ENCODE data around the gene KIF26A. TPM values are rescaled to one million over a fixed set of nuclear protein-coding genes. Genes with fewer than 3 reads are reported as not detected.

The KIF26A gene
- total RNA-seq, 1 donor from 2014 or later: 32.6 TPM

DNA sequence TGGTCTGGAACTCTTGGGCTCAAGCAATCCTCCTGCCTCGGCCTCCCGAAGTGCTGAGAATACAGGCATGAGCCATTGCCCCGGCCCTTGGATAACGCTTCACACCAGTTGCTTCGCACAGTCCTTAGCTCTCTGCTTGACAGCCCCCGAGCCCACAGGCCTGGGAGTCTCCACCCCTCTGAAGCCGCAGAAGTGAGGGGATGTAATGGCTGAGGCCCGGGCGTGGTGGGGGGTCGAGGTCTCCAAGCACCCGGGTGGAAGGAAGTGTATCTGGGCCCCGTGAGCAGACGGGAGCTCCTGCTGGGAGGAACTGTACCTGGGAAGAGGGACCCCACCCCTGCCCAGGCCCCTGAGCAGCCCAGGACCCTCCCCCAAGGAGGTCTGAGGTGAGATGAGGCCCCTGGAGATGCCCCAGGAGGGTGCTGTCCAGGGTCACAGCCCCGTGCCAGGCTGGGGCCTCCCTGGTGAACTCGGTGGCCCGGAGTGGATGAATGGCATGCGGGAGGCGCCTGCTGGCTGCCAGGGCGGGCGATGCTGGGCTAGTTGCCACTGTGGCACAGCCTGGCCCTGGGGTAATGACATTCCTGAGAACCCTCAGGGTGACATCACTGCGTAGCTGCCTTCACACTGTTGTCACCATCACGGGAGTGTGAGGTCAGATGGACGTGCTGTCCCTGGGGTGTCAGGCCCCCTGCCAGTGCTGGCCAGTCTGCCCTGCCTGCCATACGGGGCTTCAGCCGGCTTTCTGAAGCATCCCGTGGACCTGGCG, 48.9 kb downstream of the KIF26A start:
- no peaks in the 10 kb centered on the region for H3K9me3 ChIP-seq
- no peaks in the 10 kb centered on the region for H3K36me3 ChIP-seq
- no peaks in the 10 kb centered on the region for H3K4me1 ChIP-seq
- no peaks in the 10 kb centered on the region for H3K27me3 ChIP-seq
- H3K4me3 ChIP-seq: no peak overlapping the region
- H3K27ac ChIP-seq: no peak overlapping the region
- intact Hi-C loops (cut with DNase I): no loop called here
- TF ChIP-seq CTCF (IDR thresholded peaks at IDR 0.05): no peak
- DNase-seq (ENCODE audit: low spot score in 2 of 2): no peak

DNA sequence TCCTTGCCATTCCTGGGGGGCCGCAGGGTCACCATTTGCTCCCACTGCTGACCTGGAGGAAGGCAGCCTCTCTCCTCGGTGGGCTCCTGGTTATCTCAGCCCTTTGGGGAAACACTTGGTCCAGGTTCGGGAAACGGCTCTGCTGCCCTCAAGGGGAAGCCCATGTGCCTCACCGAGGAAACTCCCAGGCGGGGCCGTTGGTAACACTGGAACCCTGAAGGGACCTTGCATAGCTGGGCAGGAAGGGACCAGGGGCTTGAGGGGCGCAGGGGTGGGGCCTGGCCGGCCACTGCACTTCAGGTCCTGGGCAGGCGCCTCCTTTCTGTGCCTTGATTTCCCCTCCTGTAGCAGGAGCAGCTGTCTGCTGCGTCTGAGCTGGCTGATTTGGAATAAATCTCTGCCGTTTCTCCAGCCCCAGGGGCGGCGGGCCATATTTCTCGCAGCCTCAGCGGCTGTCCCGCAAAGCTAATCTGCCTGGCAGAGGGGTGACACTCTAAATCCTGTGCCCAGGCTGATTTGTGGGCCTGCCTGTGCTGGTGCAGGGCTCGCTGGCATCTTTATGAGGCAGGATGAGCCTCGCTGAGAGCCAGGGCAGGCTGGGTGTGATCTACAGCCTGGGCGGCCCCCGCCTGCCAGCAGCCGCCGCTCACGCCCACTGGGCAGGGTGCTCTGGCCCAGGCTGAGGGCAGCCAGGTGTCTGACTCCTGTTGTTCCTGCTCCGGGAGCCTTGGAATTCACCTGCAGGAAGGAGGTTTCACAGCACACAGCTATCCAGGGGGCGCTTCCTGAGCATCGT, 49.7 kb downstream of the KIF26A start:
- H3K4me1 ChIP-seq: no peaks in the 10 kb centered on the region
- no peak for TF ChIP-seq CTCF (IDR thresholded peaks at IDR 0.05)
- intact Hi-C loops (cut with DNase I): no loop called here
- H3K36me3 ChIP-seq: no peaks in the 10 kb centered on the region
- no peaks in the 10 kb centered on the region for H3K9me3 ChIP-seq
- DNase-seq (ENCODE audit: low spot score in 2 of 2): no peak
- H3K4me3 ChIP-seq: no peak overlapping the region
- H3K27me3 ChIP-seq: no peaks in the 10 kb centered on the region
- no peak overlapping the region for H3K27ac ChIP-seq

DNA sequence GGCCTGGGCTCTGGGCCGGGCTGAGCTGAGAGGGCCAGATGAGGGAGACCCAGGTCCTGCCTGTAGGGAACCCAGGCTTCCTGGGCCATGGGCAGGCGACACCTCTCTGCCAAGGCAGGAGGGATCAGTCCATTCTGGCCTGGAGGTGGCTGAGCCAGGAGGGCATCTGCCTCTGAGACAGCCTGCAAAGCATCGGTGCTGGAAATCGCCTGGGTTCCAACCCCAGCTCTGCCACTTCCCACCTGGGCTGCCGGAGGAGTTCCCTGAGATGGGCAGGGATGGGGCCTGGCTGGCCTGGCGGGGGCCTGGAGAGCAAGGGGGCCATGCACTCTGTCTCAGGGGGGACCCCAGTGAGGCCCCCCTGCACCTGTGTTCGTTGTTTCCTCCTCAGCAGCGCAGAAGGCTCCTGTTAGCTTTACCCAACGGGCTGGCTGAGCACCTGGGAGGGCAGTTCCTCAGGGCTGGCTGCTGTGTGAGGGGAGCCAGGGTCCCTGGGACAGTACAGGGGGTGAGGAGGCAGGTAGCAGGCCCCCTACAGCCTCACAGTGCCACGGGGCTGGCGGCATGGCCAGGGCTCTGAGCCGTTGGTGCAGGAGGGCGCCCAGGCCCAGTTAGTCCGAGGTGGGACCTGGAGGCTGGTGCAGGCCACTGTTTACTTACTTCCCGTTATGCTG, 50.5 kb downstream of the KIF26A start:
- Histone ChIP-seq H3K27ac (no peak overlapping the region), H3K9me3 (no peaks in the 10 kb centered on the region), H3K4me1 (no peaks in the 10 kb centered on the region), H3K4me3 (no peak overlapping the region), H3K36me3 (no peaks in the 10 kb centered on the region), H3K27me3 (no peaks in the 10 kb centered on the region)
- intact Hi-C loops (cut with DNase I): no loop called here
- TF ChIP-seq CTCF (IDR thresholded peaks at IDR 0.05): no peak
- no peak for DNase-seq (ENCODE audit: low spot score in 2 of 2)

GRCh38 chr14:104189629-104190335, 51.4 kb downstream of the KIF26A start:
- Histone ChIP-seq H3K4me1 (no peaks in the 10 kb centered on the region), H3K9me3 (no peaks in the 10 kb centered on the region), H3K4me3 (no peak overlapping the region), H3K27me3 (no peaks in the 10 kb centered on the region), H3K27ac (no peak overlapping the region), H3K36me3 (no peaks in the 10 kb centered on the region)
- intact Hi-C loops (cut with DNase I): no loop called here
- no peak for DNase-seq (ENCODE audit: low spot score in 2 of 2)
- TF ChIP-seq CTCF (IDR thresholded peaks at IDR 0.05): no peak

DNA sequence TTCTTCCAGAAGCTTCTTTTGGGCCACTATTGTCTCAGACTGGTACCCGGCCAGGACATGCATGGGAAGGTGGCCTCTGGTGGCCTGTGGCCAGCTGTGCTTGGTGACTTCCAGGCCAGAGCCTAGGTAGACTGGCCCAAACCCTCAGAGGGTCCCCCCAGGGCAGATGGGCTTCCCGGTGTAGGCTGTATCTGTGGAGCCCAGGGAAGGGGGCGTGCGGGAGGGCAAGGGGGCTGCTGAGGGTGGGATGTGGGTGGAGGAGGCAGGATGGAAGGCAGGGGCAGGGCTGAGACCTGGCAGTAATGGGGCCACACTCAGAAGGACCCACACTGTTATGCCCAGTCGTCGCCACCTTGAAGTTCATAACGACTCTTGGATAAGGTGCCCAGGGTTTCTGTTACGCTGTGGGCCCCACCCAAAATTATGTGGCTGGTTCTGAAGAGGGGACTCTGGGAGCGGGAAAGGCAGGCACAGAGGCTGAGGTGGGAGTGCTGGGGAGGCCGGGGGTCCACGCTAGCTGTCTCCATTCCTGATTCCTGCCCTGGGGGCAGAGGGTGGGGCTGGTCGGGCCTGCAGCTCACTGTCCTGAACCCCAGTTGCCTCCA, 52.1 kb downstream of the KIF26A start:
- Histone ChIP-seq H3K4me1 (no peaks in the 10 kb centered on the region), H3K4me3 (no peak overlapping the region), H3K27ac (no peak overlapping the region), H3K36me3 (no peaks in the 10 kb centered on the region), H3K27me3 (no peaks in the 10 kb centered on the region), H3K9me3 (no peaks in the 10 kb centered on the region)
- no peak for DNase-seq (ENCODE audit: low spot score in 2 of 2)
- intact Hi-C loops (cut with DNase I): no loop called here
- no peak for TF ChIP-seq CTCF (IDR thresholded peaks at IDR 0.05)
